CD4-positive, alpha-beta T cell treated with Interleukin-15 for 1 hour (primary cell): ENCODE results near the gene SLC45A1.

ENCODE experiments used
- DNase-seq: peaks from one replicate; pipeline ENCODE4 v3.0.0-alpha.2; 2020

The SLC45A1 gene

DNA sequence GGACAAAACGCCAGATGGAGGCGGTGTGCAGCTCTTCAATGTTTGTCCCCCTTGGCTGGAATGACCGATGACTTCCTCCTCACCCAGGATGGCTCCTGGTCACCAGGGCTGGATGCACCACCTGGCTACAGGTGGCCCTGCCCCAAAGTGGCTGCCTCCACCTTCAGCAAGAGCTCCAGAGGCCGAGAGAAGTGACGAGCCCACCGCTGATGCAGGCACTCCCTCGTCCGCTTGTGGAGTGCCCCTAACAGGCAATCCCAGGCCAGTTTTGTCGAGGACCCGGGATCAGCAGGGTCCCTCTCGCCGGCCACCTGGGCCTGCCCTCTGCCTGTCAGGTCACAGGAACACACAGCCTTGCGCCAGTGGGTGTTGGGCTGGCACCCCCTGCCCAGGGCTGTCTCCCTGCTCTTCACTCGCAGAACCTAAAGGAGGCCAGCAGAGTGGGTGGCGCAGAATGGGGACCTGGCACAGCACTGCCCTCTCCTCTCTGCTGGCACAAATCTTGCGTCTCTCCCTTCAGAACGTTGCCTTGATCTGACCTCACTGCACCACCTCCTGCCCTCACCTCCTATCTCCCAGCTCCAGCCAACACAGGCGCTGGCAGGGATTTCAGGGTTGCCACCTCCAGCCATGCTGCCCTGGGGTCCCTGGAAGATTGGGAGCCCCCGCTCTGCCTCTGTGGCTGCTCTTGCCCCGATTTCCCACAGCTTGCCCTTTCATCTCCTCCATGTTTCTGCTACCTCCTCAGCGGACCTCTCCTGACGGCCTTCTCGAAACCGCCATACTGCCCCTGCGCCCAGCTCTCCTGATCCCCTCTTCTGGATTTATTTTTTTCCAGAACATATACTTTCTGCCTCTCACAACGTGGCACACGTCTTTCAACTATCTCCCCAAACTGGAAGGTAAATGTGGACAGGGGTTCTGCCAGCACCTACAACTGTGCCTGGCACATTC is 38.6 kb downstream of the SLC45A1 start:
- no peak for DNase-seq

DNA sequence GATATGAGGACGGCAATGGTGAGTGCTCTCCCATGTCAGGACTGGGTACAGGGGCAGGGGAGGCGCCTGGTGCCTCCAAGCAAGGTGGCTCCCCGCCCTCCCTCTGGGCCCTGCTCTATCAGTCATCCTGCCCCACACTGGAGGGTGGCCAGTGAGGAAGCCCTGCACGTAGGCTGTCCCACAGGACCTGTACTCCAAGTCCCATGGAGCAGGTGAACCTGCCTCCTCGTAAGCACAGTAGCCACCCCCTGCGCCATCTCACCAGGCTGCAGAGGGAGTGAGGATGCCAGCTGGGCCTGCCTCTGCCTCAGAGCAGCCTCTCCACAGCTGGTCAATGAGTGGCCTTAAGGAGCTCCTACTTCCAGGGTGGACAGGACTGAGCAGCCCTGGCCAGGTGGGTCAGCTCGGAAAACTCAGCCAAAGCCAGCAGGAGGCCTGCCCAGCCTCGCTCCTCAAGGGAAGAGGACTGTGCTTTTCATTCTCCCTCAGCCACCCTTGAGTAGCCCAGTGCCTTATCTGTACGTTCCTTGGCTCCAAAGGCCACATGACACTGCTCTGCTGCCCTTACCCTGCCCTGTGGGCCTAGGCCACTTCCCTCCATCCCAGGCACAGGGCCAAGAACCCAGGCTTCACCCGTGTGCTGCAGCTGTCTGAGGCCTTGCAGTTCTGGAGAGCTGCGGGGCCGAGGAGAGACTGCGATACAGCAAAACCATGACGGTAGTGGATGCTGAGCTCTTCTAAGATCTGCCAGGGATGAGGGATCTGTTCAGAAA is 39.6 kb downstream of the SLC45A1 start:
- no peak for DNase-seq

DNA sequence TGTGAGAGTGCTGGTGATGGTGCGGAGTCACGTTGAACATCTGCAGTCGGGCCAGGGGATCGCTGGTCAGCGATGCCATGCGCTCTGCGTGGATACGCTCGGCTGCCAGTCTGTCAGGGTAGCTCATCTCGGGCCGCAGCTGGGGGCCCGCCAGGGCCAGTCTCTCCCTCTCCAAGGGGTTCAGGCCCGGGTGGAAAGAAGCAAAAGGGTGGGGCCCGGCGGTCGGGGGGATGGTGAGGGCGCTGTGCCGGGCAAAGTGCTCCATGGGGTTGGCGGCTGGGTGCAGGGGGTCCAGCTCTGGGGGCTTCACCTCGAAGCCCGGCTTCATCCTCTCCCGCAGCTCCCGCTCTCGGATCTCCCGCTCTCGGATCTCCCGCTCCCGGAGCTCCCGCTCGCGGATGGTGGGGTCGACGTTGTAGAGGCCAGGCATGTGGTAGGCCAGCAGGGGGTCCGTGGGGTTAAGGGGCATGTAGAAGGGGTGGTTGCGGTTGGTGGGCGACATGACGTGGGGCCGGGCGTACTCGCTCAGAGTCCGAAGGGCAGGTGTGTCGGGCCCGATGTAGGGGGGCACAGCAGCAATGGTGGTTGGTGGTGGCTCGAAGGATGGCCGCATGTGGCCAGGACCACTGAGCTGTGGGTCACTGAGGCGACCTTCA is 40.5 kb downstream of the SLC45A1 start:
- DNase-seq, result no peak

DNA sequence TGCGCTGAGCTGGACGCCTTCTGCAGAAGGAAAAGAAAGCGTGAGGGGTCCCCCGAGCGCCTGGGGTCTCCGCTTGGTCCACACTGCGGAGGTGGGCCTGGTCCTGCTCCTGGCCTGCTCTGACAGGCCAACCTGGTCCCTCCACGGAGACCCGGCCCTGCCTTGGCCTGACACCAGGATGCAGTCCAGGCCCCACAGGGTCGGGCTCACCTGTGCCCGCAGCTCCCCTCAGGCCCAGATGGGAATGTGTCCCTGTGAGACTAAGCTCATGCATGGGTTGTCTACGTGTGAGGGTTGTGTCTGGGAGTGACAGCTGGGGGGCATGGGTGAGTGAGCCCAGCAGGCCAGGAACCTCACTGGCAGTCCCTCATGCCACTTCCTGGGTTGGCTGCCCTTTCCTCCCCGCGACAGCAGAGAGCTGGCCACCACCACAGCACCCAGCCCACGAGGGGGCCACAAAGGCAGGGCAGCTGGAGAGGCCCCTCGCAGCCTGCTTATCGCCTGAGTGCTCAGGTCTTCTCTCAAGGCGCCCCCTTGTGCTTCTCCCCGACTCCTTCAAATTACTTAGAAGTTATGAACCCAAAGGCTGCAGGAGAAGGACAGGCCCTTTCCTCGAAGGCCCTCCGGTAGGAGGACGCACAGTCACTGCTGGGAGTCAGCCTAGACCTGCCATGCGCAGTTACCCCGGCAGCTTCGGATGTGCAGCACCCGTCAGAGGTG is 41.1 kb downstream of the SLC45A1 start:
- no peak for DNase-seq

DNA sequence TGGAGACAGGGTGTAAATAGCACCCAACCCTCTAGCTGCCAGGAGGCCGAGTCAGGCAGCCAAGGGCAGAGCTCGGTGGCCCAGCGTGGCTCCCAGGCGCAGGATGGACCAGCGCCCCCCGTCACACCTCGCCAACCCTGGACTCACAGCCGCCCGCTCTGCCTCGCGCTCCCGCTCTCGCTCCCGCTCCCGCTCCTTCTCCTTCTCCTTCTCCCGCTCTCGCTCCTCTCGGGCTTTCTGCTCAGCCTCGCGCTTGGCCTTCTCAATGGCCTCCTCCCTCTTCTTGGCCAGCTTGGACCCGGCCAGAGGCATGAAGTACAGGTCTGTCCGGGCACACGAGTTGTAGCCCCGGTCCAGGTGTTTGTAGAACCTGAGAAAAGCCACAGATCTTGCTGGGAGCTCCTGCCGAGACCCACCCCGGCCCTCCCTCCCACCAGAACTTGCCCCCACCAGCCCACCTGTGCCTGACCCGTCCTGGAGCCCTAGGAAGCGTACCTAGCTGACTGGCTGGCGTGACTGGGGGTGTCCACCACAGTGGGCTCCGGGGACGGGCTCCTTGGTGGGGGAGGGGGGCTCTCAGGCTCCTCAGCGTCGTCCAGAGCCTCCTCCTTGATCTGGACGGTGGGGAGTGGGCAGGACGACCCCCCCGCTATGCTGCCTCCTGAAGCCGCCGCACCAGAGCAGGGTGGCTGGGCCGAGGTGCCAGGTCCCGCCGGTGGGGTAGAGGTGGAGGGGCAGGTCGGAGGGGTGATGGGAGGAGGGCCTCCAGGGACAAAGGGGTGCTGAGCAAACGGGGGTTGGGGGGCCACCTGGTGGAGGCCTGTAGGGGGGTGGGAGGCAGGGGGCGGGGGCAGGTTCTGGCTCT is 41.9 kb downstream of the SLC45A1 start:
- no peak for DNase-seq

DNA sequence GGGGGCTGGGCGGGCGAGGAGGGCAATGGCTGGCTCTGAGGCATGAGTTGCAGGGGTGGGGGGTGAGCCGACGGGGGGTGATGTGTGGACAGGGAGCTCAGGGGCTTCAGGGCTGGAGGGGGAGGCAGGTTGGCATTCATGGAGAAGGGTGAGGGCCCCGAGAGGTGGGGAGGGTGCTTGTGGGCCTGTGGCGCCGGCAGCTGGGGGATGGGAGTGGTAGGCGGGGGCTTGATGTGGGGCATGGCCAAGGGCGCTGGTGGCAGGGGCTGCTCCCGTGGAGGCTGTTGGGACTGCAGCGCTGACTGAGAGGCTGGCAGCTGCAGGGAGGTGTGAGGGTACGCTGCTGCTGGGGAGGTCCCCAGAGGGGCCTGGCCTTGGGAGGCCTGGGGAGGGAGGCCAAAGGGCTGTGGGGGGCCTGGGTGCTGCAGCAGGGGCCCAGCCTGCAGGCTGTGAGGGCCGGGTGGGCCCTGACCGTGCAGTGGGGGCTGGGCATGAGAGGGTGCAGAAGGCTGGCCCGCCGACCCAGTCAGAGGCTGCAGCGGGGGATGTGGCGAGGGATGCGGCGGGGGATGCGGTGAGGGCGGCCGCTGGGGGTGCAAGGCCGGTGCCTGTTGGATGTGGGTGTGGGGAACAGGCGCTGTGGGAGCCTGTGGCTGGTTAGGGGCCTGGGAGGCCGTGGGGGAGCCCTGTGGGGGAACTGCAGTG is 42.7 kb downstream of the SLC45A1 start:
- no peak for DNase-seq

DNA sequence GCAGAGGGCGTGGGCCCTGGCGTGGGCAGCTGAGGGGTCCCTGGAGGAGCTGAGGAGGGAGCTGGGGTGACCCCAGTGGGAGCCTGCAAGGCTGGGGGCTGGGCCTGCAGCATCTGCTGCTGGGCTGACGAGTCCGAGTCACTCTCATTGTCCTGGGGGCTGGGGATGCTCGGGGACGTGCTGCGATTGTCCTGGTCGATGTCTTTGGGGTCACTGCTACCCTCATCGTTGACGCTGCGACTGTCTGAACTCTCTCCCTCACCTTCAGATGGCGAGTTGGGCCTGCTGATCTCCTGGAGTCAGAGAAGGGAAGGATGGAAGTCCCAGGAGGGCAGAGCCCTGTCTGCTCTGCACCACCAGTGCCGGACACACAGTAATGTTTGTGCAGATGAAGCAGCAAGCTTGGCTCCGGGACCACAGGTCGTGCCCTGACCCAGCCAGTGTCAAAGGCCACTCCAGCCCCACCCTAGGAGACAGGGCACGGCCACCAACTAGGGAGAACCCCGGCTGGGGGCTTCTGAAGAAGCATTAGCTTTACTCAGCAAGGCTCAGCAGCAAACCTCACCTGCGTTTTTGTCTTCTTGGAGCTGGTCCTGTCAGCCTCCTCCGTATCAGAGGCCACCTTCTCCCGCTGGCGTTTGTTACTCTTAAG is 43.4 kb downstream of the SLC45A1 start:
- DNase-seq, result no peak

DNA sequence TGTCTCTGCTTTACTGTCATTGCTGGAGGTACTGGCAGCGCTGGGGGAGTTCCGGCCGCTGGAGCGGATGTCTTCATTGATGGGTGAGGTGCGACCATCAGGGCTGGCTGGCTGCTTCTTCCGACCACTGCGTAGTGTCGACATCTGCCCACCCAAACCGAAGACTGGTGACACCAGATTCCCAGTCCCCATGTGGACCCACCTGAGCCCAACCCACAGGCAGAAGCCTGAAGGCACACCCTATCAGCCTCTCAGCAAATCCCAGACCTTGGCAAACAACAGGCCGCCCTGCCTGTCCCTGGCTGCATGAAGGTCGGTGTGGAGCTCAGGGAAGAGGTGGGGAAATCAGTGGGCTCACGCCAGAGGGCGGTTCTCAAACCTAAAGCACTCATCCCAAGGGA is 44.8 kb downstream of the SLC45A1 start:
- DNase-seq, result no peak

DNA sequence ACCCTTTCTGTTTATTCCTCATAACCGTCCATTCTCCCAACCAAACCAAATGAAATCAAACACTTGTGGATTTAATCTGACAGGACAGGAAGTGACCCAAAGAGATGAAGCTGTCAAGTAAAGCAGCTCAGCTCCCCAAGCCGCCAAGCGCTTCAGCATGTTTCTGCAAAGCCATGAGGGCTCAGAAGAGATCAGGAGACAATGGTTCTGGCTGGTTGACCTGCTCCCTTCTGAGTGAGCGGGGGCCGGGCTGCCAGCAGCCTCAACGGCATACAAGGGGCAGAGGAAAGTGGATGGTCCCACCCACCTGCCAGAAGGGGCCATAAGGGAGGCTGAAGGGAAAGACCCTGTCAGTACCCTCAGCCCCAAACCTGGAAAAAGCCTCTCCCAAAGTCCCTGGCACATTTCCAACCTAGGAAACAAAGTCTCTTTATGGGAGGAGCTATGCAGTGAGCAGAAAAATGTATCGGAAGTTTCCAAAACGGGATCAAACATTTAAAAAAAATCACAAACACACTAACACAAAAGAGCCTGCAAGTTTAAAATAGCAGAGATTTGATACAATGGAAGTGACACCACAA is 45.4 kb downstream of the SLC45A1 start:
- no peak for DNase-seq

DNA sequence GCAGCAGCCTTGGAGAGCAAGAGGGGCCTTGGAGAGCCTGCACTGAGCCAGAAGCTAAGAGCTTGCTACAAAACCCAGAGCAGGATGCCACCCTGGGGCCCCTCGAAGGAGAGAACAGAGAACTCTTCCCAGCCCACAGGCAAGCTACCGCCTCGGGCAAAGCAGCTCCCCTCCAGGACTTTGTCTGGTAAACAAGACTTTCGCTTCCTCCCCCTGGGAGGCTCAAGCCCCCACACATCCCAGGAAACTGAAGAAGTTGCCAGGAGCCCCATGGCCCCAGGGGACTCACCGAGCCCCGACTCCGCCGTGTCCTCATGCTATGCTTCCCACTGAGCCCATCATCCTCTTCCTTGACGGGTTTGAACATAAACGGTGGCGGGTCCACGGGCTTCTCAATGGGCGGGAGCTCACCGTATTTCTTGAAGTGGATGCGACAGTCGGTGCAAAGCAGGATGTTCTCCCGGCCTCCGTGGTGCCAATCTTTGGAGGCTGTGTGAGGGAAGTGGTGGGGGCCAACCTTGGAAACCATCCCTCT is 45.9 kb downstream of the SLC45A1 start:
- DNase-seq, result no peak

DNA sequence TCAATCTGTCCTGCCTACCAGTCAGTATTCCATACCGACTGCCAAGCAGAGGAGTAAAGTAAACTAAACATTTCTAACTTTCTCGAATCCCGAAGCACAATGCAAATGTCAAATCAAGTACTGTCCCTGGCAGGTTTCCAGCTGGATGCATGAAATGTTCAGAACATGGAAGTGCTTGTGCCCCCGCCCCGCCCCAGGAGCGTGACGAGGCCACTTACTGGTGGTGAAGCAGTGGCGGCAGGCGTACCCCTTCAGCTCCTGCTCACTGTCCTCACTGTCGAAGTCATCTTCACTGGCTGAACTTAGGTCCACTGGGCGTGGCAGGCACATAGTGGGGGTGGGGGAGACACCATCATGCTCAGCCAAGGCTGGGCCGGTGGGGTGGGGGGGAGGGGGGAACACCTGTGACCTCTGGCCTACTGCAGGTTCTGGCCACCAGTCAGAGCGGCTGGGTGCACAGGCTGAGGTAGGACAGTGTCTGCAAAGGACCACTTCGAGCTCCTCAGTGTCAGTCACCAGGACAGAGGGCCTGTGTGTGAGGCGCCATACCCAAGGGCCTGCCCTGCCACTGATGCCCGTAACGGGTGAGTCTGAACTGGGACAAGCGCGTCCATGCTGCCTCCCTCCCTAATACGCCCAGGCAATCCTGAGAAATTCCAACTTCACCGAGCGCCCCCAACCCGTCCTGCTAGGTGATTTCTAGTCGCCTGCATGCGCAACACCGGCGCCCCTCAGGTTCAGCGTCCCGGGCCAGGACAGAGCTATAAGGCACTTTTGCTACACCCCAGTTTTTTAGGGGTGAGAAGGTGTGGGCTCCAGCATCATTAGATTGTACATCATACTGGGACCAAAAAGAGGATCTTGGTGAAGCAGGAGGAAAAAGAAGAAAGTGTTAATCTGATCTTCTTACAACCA is 46.9 kb downstream of the SLC45A1 start:
- DNase-seq, result no peak

DNA sequence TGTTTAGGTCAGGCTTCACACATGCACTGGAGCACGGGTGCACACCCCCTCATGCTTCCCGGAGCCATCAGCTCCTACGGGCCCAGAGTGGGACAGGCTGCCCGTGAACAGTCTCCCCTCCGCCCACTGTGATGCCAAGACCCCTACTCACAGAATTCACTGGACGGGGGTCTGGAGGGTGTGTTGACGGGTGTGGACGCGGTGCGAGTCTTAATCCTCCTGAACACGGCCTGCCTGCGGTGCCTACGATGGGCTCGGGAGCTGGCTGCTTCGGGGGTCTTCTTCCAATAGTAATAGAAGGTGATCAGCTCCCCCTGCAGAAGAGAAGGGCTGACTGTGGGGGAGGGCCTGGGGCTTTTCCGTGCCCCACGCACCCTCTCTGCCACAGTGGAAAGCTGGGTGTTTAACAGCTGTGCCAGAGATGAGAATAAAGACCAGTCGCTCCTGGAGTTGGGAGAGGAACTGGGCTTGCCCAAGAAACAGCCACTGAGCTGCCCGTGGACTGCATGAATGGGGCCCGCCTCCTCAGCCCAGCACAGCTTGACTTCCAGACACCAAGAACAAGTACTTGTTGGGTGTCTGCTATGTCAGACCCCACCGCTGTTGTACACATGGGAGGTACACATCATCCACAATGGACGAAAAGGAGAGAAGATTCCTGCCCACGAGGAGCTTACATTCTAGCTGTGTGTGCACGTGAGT is 47.9 kb downstream of the SLC45A1 start:
- DNase-seq, result no peak

DNA sequence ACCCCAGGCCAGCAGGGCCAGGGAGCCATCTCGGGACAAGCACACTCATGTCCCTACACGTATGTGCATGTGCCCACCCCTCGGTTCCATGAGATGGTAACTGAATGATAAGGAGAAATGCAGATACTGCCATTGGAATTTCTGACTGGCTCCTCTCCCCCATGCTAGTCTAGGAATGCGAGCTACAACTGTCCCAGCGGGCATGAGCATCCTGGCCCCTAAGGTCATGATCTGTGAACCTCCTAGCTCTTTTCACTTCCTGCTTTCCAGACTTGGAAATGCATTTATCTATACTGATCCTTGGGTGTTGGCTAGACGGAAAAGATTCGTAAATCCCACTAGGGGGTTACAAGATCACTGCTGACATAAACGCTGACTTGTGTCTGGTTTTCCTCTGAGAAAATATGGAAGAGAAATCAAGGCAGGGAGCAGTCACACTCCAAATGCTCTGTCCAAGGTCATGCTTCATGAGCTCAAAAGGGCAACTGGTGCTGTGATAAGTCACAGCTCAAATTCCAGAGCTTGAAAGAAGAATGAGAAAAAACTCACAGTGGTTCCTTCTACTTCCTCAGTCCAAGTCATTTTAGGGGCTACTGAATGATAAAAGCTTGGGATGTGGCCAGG is 49.8 kb downstream of the SLC45A1 start:
- no peak for DNase-seq

DNA sequence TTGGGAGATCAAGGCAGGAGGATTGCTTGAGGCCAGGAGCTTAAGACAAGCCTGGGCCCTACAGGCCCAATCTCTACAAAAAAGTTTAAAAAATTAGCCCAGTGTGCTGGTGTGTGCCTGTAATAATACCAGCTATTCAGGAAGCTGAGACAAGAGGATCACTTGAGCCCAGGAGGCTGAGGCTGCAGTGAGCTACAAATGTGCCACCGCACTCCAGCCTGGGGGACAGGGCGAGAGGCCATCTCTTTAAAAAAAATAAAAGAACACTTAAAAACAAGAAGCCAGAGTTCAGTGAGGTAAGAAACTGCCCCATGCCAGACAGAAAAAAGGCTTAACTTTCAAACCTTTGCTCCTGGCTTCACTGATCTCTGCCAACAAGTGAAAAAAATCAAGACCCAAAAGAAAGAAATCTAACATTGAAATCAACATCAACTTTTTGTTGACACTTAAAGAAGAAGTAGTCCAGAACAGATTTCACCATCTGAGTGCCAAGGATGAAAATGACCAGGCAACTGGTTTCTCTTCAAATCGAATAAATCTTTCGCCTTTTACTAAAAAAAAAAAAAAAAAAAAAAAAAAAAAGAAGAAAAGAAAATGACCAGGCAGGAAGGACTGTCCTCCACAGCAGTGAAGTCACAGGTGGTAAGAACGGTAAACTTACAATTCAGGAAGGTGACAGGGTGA is 51.2 kb downstream of the SLC45A1 start:
- no peak for DNase-seq

DNA sequence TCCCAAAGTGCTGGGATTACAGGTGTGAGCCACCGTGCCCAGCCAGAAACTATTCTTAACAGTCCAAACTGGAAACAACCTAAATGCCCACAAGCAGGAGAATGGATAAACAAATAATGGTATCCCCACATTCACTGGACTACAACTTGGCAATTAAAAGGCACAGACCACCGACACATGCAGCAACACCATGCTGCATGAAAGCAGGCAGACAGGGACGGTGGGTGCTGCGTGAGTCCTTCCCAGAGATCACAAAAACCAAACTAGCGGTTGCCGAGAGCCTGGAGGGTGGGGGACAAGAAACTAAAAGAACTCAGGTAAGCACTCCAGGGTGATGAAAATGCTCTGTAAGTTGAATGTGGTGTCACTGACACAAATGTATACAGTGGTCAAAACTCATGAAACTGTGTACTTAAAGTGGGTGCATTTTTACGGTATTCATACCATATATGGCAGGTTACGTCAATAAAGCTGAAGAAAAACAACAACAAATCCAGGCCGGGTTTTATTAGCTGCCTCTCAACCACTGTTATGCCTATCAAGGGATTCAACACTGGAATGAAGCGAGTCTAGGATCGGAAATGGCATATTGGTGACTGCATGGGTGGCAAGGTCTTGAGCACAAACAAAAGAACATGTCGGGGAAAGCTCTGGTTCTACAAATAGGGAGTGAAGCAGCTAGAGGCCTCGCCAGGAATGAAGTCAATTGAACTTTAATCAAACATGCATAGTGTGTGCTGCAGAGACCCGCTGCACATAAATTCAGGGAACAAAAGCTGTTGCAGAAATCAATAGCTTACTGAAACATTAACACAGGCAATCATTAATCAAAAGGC is 52.4 kb downstream of the SLC45A1 start:
- DNase-seq, result no peak

DNA sequence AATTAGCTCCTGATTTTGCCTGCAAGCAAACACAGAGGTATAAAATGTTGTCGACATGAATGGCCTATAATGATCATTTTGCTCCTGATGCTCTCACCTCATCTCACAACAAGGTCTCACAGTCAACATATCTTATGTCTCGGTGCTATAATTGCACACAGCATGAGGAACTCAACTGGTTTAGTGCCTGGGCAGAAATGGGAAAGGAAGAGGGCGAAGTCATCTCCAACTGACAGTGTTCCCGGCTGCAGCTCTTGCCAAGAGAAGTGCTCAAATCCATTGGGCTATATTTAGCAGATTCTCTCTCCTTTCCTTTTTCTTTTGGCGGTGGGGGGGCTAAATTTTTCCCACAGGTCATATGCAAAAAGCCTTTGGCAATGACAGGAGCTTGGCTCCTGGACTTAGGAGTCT is 53.0 kb downstream of the SLC45A1 start:
- DNase-seq, result no peak
